ENCODE measurements around the gene PABPC3. TPM values are rescaled to one million over a fixed set of nuclear protein-coding genes. Genes with fewer than 3 reads are reported as not detected.

The PABPC3 gene
- total and polyA plus RNA-seq, 2 of the 13 experiments (the other 11 are each of a cell fraction or from before 2014, with no cell fraction given) = 0.04 to 0.09 TPM

- FAIRE-seq (no peak), ATAC-seq (no peak), DNase-seq (ENCODE audit: low spot score) (no peak)
- WGBS (ENCODE audit: low lambda C conversion rate) = 21% methylated on average over 8 of the region's 8 CpGs
- TF ChIP-seq ZNF883 (CRISPR knock-in tag; IDR thresholded peaks at IDR 0.05; ENCODE audit: not compliant biosample characterization) = no peak
- TF ChIP-seq ZNF556 (CRISPR knock-in tag; IDR thresholded peaks at IDR 0.05; ENCODE audit: borderline replicate concordance) = no peak
- TF ChIP-seq PRDM4 (CRISPR knock-in tag; IDR thresholded peaks at IDR 0.05; ENCODE audit: borderline replicate concordance) = no peak
- no peak overlapping the region for H2AFZ ChIP-seq (ENCODE audit: low read length)
- H3K27me3 ChIP-seq (ENCODE audit: control insufficient read depth in 1 of 2, insufficient read depth in 2 of 2, low read length in 2 of 2) = peaks cover 0 to 15% of the 10 kb centered on the region in 2 experiments; a peak in 2 of 5 replicates
- H3K9ac ChIP-seq (ENCODE audit: insufficient read depth, low read depth, low read length) = no peak overlapping the region
- H3K4me2 ChIP-seq (ENCODE audit: low read depth, low read length) = no peak overlapping the region
- no peaks in the 10 kb centered on the region for H3K36me3 ChIP-seq (replicated peaks in 1 of 2; ENCODE audit: control insufficient read depth in 1 of 2, insufficient read depth in 2 of 2, low read length in 2 of 2)
- ChIA-PET POLR2A (no interaction called here), CTCF (ENCODE audit: low intra/inter-chr PET ratio, low total read pairs) (no interaction called here)
- no TSS peak for BruUV-seq (replicated peaks)
- intact Hi-C loops (cut with micrococcal nuclease; ENCODE audit: unreplicated experiment) = no loop called here
- in situ Hi-C loops (cut with HindIII; ENCODE audit: extremely low pct_ligation_motif_present, low pct_unique_long_range_greater_than_20kb) = no loop called here
- no peak overlapping the region for H3K27ac ChIP-seq (ENCODE audit: extremely low read length, insufficient read depth, low read length)
- H3K4me1 ChIP-seq (ENCODE audit: insufficient read depth, low read length) = no peaks in the 10 kb centered on the region
- no peaks in the 10 kb centered on the region for H3K79me2 ChIP-seq (ENCODE audit: insufficient read depth, low read length)
- H3K9me3 ChIP-seq (ENCODE audit: low read length) = no peaks in the 10 kb centered on the region; the same call in 1 of the 2 replicates
- no peak overlapping the region for H3K4me3 ChIP-seq (replicated peaks in 1 of 3; ENCODE audit: insufficient read depth in 1 of 3, low read depth in 2 of 3, low read length in 3 of 3)
- H4K20me1 ChIP-seq (ENCODE audit: insufficient read depth, low read length) = no peaks in the 10 kb centered on the region
Observed at GRCh38 chr13:25065974-25066770, 29.8 kb upstream of the PABPC3 start.

- Histone ChIP-seq H3K9ac (ENCODE audit: insufficient read depth, low read depth, low read length) (no peak overlapping the region), H3K79me2 (ENCODE audit: insufficient read depth, low read length) (no peaks in the 10 kb centered on the region), H2AFZ (ENCODE audit: low read length) (no peak overlapping the region), H3K4me2 (ENCODE audit: low read depth, low read length) (no peak overlapping the region), H4K20me1 (ENCODE audit: insufficient read depth, low read length) (no peaks in the 10 kb centered on the region), H3K36me3 (replicated peaks in 1 of 2; ENCODE audit: control insufficient read depth in 1 of 2, insufficient read depth in 2 of 2, low read length in 2 of 2) (no peaks in the 10 kb centered on the region), H3K27ac (ENCODE audit: extremely low read length, insufficient read depth, low read length) (no peak overlapping the region), H3K4me3 (replicated peaks in 1 of 3; ENCODE audit: insufficient read depth in 1 of 3, low read depth in 2 of 3, low read length in 3 of 3) (no peak overlapping the region), H3K9me3 (ENCODE audit: low read length) (no peaks in the 10 kb centered on the region; the same call in 1 of the 2 replicates), H3K4me1 (ENCODE audit: insufficient read depth, low read length) (no peaks in the 10 kb centered on the region), H3K27me3 (ENCODE audit: control insufficient read depth in 1 of 2, insufficient read depth in 2 of 2, low read length in 2 of 2) (peaks cover 0 to 15% of the 10 kb centered on the region in 2 experiments; a peak in 2 of 5 replicates)
- DNase-seq (ENCODE audit: low spot score) (no peak), FAIRE-seq (no peak), ATAC-seq (no peak)
- ChIA-PET CTCF (ENCODE audit: low intra/inter-chr PET ratio, low total read pairs) (no interaction called here), POLR2A (no interaction called here)
- no peak for TF ChIP-seq ZNF383 (CRISPR knock-in tag; IDR thresholded peaks at IDR 0.05; ENCODE audit: borderline replicate concordance)
- in situ Hi-C loops (cut with HindIII; ENCODE audit: extremely low pct_ligation_motif_present, low pct_unique_long_range_greater_than_20kb) (no loop called here), intact Hi-C loops (cut with micrococcal nuclease; ENCODE audit: unreplicated experiment) (no loop called here)
- BruUV-seq (replicated peaks) = no TSS peak
- WGBS (ENCODE audit: low lambda C conversion rate) = 14% methylated on average over 2 of the region's 3 CpGs
Observed at GRCh38 chr13:25067064-25067463, 28.9 kb upstream of the PABPC3 start.
